Common myeloid progenitor, CD34-positive (primary cell): Measurements from ENCODE around the gene CYP2A6.
A peak's percentile ranks its signal among the peaks of the same experiment; 100 is the strongest.
"Not testable (repeated sequence)": the region's sequence is repeated elsewhere in the genome, so short reads cannot be mapped to it uniquely, and the experiment has no call there.

Source experiments
- CTCF ChIA-PET: fragments of 350-600 bp; sonication (Branson Sonifier 250); formaldehyde crosslinking; loops from one replicate; lab custom pipeline; 2021; ENCODE audit warnings: antibody characterized with exemption; lab: Charles Lee
- POLR2A ChIA-PET: fragments of 350-600 bp; sonication (Branson Sonifier 250); formaldehyde crosslinking; loops from one replicate; lab custom pipeline; 2021; ENCODE audit warnings: antibody characterized with exemption; lab: Charles Lee
- DNase-seq, 3 donors: peaks; one replicate each; pipeline versions ENCODE4 v3.0.0 to v3.0.0-alpha.2; 2013
- H3K27ac ChIP-seq, 2 experiments: 1 replicate in 1 of 2; 2 replicates in 1 of 2; pipeline ENCODE4 v1.7.0; 2013; ENCODE audit warnings: inconsistent platforms in 2 of 2, low read length in 2 of 2, mild to moderate bottlenecking in 2 of 2, low read depth in 1 of 2, moderate library complexity in 1 of 2; ENCODE audit not compliant: severe bottlenecking in 2 of 2, insufficient read depth in 1 of 2, poor library complexity in 1 of 2
- H3K27me3 ChIP-seq, 5 experiments: replicated peaks in 2 of 5; 1 replicate in 3 of 5; 2 replicates in 2 of 5; pipeline versions ENCODE4 v1.6.1 to v1.7.0; 2013; ENCODE audit warnings: low read length in 4 of 5, mild to moderate bottlenecking in 2 of 5, moderate library complexity in 2 of 5, inconsistent platforms in 1 of 5; ENCODE audit not compliant: insufficient read depth in 5 of 5, control insufficient read depth in 4 of 5
- H3K36me3 ChIP-seq, 4 experiments: 1 replicate in 2 of 4; 2 replicates in 2 of 4; pipeline versions ENCODE4 v1.6.1 to v1.7.0; 2013; ENCODE audit warnings: low read length in 3 of 4, control low read depth in 1 of 4, mild to moderate bottlenecking in 1 of 4; ENCODE audit not compliant: control insufficient read depth in 4 of 4, insufficient read depth in 4 of 4
- H3K4me1 ChIP-seq, 4 experiments: 1 replicate in 3 of 4; 2 replicates in 1 of 4; pipeline versions ENCODE4 v1.6.1 to v1.7.1; 2013; ENCODE audit warnings: low read length in 3 of 4, mild to moderate bottlenecking in 3 of 4, control low read depth in 1 of 4, inconsistent platforms in 1 of 4, moderate library complexity in 1 of 4; ENCODE audit not compliant: control insufficient read depth in 4 of 4, insufficient read depth in 4 of 4; ENCODE audit errors: control extremely low read depth in 1 of 4
- H3K4me3 ChIP-seq, 7 experiments: 1 replicate in 4 of 7; 2 replicates in 3 of 7; pipeline versions ENCODE4 v1.5.1 to v1.7.0; 2013; ENCODE audit warnings: mild to moderate bottlenecking in 7 of 7, low read length in 6 of 7, moderate library complexity in 6 of 7, inconsistent platforms in 2 of 7, low read depth in 2 of 7, control low read depth in 1 of 7; ENCODE audit not compliant: insufficient read depth in 4 of 7, control insufficient read depth in 1 of 7; ENCODE audit errors: extremely low read depth in 1 of 7
- H3K9me3 ChIP-seq, 5 experiments: 1 replicate in 4 of 5; 2 replicates in 1 of 5; pipeline versions ENCODE4 v1.6.1 to v1.7.1; 2013; ENCODE audit warnings: low read length in 4 of 5, mild to moderate bottlenecking in 2 of 5, inconsistent platforms in 1 of 5, low read depth in 1 of 5, moderate library complexity in 1 of 5; ENCODE audit not compliant: control insufficient read depth in 4 of 5, insufficient read depth in 2 of 5; ENCODE audit errors: control extremely low read depth in 1 of 5
- WGBS: methylation state at CpG from one replicate; pipeline ENCODE4 v1.1.5; 2013; ENCODE audit not compliant: insufficient coverage; 5-methylcytosine and 5-hydroxymethylcytosine counted together

CYP2A6 gene

DNA sequence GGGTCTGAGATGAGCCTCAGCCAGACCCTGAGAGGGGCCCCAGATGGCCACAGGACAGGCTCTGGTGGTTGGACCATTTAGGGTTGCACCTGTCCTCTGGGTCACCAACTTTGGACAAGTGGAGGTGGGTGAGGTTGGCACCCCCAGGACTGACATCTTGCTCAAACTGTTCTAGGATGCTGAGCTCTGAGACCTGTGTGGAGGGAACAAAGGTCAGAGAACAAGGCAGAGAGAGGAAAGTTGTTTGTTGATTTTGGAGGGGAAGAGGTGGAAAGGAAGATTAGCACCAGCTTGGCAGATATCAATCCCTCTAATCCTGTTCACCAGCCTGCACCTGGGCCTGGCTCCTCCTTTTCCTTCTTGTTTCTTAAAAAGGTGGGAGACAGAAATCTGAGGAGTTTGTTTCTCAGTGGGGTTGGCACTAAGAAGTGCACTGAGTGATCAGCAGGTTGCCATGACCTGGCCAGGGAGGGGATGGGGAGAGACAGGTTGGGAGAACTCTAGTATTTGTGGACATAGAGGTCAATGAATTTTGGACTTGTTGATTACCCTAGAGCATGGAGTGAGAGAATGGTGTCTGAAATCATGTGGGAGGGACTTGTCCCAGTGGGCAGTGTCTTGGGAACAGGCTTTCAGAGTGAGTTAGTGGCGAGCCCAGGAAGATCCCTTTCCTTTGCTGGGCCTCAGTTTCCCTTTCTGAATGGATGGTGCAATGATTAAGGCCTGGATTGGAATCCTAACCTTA, 34.1 kb upstream of the CYP2A6 start:
- CTCF ChIA-PET, H3K9me3 ChIP-seq, H3K4me1 ChIP-seq, H3K36me3 ChIP-seq, H3K27ac ChIP-seq, POLR2A ChIA-PET, DNase-seq, H3K4me3 ChIP-seq: not testable (repeated sequence)
- H3K27me3 ChIP-seq: peaks cover 0 to 36% (median 5%) of the 10 kb centered on the region in 5 experiments
- WGBS: no CpG with 5 or more reads among the region's 1 CpG

GRCh38 chr19:40882062-40882461, 31.8 kb upstream of the CYP2A6 start, which contains the start of gene CYP2A7:
Gene CYP2A7, minus strand, starts transcription at chr19:40882231. Its CDS starts 21 bp downstream, at chr19:40882210.
- 100% methylated on average over 1 of the region's 3 CpGs for WGBS
- H3K4me3 ChIP-seq, POLR2A ChIA-PET, H3K36me3 ChIP-seq, DNase-seq, H3K4me1 ChIP-seq, CTCF ChIA-PET, H3K9me3 ChIP-seq, H3K27ac ChIP-seq: not testable (repeated sequence)
- H3K27me3 ChIP-seq: peaks cover 0 to 36% (median 3%) of the 10 kb centered on the region in 5 experiments

- H3K9me3 ChIP-seq, H3K4me3 ChIP-seq, DNase-seq, H3K36me3 ChIP-seq, CTCF ChIA-PET, H3K27ac ChIP-seq: not testable (repeated sequence)
- POLR2A ChIA-PET: interaction anchor here (0.5 kb wide), 1 partner anchor 357 kb away, joined by 4 read pairs; no protein-coding TSS in a partner anchor
- H3K4me1 ChIP-seq: peaks cover 0 to 15% (median 7%) of the 10 kb centered on the region in 4 experiments
- peaks cover 0 to 36% (median 3%) of the 10 kb centered on the region in 5 experiments for H3K27me3 ChIP-seq
- WGBS: 83% methylated on average over 1 of the region's 4 CpGs
Observed at GRCh38 chr19:40879349-40879748, 29.1 kb upstream of the CYP2A6 start.

GRCh38 chr19:40875526-40875951, 25.3 kb upstream of the CYP2A6 start:
- peak; percentile 76 to 93 (median 89) for DNase-seq
- H3K4me1 ChIP-seq: peaks cover 0 to 15% (median 7%) of the 10 kb centered on the region in 4 experiments
- CTCF ChIA-PET, H3K36me3 ChIP-seq, H3K27ac ChIP-seq, H3K9me3 ChIP-seq: not testable (repeated sequence)
- POLR2A ChIA-PET: interaction anchor here (0.6 kb wide), 1 partner anchor 1430 kb away, joined by 5 read pairs; the partner anchor contains the start of gene SUPT5H
- peaks cover 0 to 14% (median 0%) of the 10 kb centered on the region in 5 experiments for H3K27me3 ChIP-seq
- 0% methylated on average over 1 of the region's 23 CpGs for WGBS
- peak overlapping the region in 3 of 7 experiments; percentile 28 to 69 (median 44) for H3K4me3 ChIP-seq

- Histone ChIP-seq H3K4me1 (peaks cover 0 to 15% (median 7%) of the 10 kb centered on the region in 4 experiments), H3K27me3 (peaks cover 0 to 10% (median 0%) of the 10 kb centered on the region in 5 experiments), H3K4me3 (peak overlapping the region in 3 of 7 experiments; percentile 28 to 69 (median 44))
- POLR2A ChIA-PET, H3K27ac ChIP-seq, DNase-seq, H3K36me3 ChIP-seq, H3K9me3 ChIP-seq, CTCF ChIA-PET: not testable (repeated sequence)
- WGBS: no CpG with 5 or more reads among the region's 4 CpGs
Observed at GRCh38 chr19:40874874-40875273, 24.6 kb upstream of the CYP2A6 start.

GRCh38 chr19:40873873-40874272, 23.6 kb upstream of the CYP2A6 start:
- H3K27me3 ChIP-seq, H3K9me3 ChIP-seq, H3K4me3 ChIP-seq, H3K36me3 ChIP-seq, POLR2A ChIA-PET, CTCF ChIA-PET, DNase-seq, H3K27ac ChIP-seq: not testable (repeated sequence)
- no CpG with 5 or more reads among the region's 2 CpGs for WGBS
- H3K4me1 ChIP-seq: peaks cover 0 to 15% (median 7%) of the 10 kb centered on the region in 4 experiments

GRCh38 chr19:40872209-40872608, 22.0 kb upstream of the CYP2A6 start:
- DNase-seq: no peak
- H3K4me1 ChIP-seq: peaks cover 0 to 15% (median 7%) of the 10 kb centered on the region in 4 experiments
- H3K27ac ChIP-seq: no peak overlapping the region
- no peaks in the 10 kb centered on the region for H3K36me3 ChIP-seq
- 100% methylated on average over 2 of the region's 2 CpGs for WGBS
- H3K4me3 ChIP-seq: no peak overlapping the region
- H3K9me3 ChIP-seq: no peaks in the 10 kb centered on the region
- ChIA-PET CTCF (no interaction called here), POLR2A (no interaction called here)
- H3K27me3 ChIP-seq: peaks cover 0 to 2% (median 0%) of the 10 kb centered on the region in 5 experiments
